HCT116 (cell line): Measurements from ENCODE around the gene MAEA.

Experiments used
- CTCF ChIP-seq, 3 experiments: fragments of 200-600 bp in 1 of 3; sonication (generic) in 1 of 3; IDR thresholded peaks in 2 of 3; conservative IDR thresholded peaks in 1 of 3; 2 replicates each; pipeline ENCODE4 v1.5.1; 2012 to 2017; ENCODE audit warnings: low read depth in 2 of 3, low read length in 2 of 3, antibody characterized with exemption in 1 of 3, borderline replicate concordance in 1 of 3, control low read depth in 1 of 3, mild to moderate bottlenecking in 1 of 3, mixed read lengths in 1 of 3, mixed run types in 1 of 3, moderate library complexity in 1 of 3; ENCODE audit not compliant: insufficient read depth in 1 of 3
- POLR2A ChIP-seq: IDR thresholded peaks from 2 replicates; pipeline ENCODE4 v1.7.0; 2011; ENCODE audit warnings: borderline replicate concordance; ENCODE audit not compliant: insufficient read depth, insufficient read length; ENCODE audit errors: extremely low read depth
- POLR2AphosphoS5 ChIP-seq: IDR thresholded peaks from 2 replicates; pipeline ENCODE4 v1.6.1; 2011; ENCODE audit warnings: mild to moderate bottlenecking, low read depth, low read length, moderate library complexity

GRCh38 chr4:1368421-1369090, 78.9 kb downstream of the MAEA start:
- no peak for TF ChIP-seq POLR2A
- TF ChIP-seq CTCF (IDR thresholded peaks at IDR 0.05 in 2 of 3, conservative IDR thresholded peaks at IDR 0.05 in 1 of 3; ENCODE audit: borderline replicate concordance in 1 of 3, insufficient read depth in 1 of 3, low read depth in 2 of 3, low read length in 2 of 3), result peak in 1 of 3 experiments; percentile 4; a peak in 1 of 6 replicates
- TF ChIP-seq POLR2AphosphoS5, result no peak
